SK-N-SH treated with all-trans-retinoic acid at 6 μM for 48 hours (cell line): ENCODE data around the gene OST4.
"Not testable (repeated sequence)": the region's sequence is repeated elsewhere in the genome, so short reads cannot be mapped to it uniquely, and the experiment has no call there.

ENCODE experiments used
- ATAC-seq: fragments of 200-7000 bp; cut with Tn5 transposase; 3 replicates; pipeline ENCODE4 v1.9.1; 2020; ENCODE audit warnings: mild to moderate bottlenecking, moderate library complexity
- BACH2 ChIP-seq: fragments of 250-450 bp; sonication (Bioruptor Pico); IDR thresholded peaks from 2 replicates; pipeline ENCODE4 v1.9.0; 2021; ENCODE audit warnings: mild to moderate bottlenecking, borderline replicate concordance
- CSDC2 ChIP-seq: fragments of 250-450 bp; sonication (Bioruptor Pico); IDR thresholded peaks from 2 replicates; pipeline ENCODE4 v1.5.0; 2020; ENCODE audit warnings: mild to moderate bottlenecking, moderate library complexity
- ESRRG ChIP-seq: fragments of 250-450 bp; sonication (Bioruptor Pico); IDR thresholded peaks from 2 replicates; pipeline ENCODE4 v1.6.1; 2021; ENCODE audit warnings: mild to moderate bottlenecking
- GLIS3 ChIP-seq: fragments of 250-450 bp; sonication (Bioruptor Pico); IDR thresholded peaks from 2 replicates; pipeline ENCODE4 v1.5.0; 2020; ENCODE audit warnings: mild to moderate bottlenecking, moderate library complexity
- ISL1 ChIP-seq: fragments of 250-450 bp; sonication (Bioruptor Pico); IDR thresholded peaks from 2 replicates; pipeline ENCODE4 v2.1.2; 2022; ENCODE audit warnings: mild to moderate bottlenecking, moderate library complexity
- OSR1 ChIP-seq: fragments of 250-450 bp; sonication (Bioruptor Pico); IDR thresholded peaks from 2 replicates; pipeline ENCODE4 v1.8.0; 2022; ENCODE audit warnings: moderate library complexity, mild to moderate bottlenecking, inconsistent platforms
- PPARA ChIP-seq: fragments of 250-450 bp; sonication (Bioruptor Pico); IDR thresholded peaks from 2 replicates; pipeline ENCODE4 v1.5.0; 2020; ENCODE audit warnings: mild to moderate bottlenecking, borderline replicate concordance
- RARB ChIP-seq: fragments of 250-450 bp; sonication (Bioruptor Pico); IDR thresholded peaks from 2 replicates; pipeline ENCODE4 v1.8.0; 2021; ENCODE audit warnings: mild to moderate bottlenecking, moderate library complexity
- SNAI2 ChIP-seq: fragments of 250-450 bp; sonication (Bioruptor Pico); IDR thresholded peaks from 2 replicates; pipeline ENCODE4 v1.5.0; 2020; ENCODE audit warnings: mild to moderate bottlenecking, moderate library complexity
- TCF4 ChIP-seq: fragments of 250-450 bp; sonication (Bioruptor Pico); IDR thresholded peaks from 2 replicates; pipeline ENCODE4 v1.8.0; 2021; ENCODE audit warnings: mild to moderate bottlenecking, moderate library complexity, borderline replicate concordance
- TOX ChIP-seq: fragments of 250-450 bp; sonication (Bioruptor Pico); IDR thresholded peaks from 2 replicates; pipeline ENCODE4 v1.8.0; 2021; ENCODE audit warnings: mild to moderate bottlenecking, moderate library complexity, borderline replicate concordance
- ZC3H10 ChIP-seq: fragments of 250-450 bp; sonication (Bioruptor Pico); IDR thresholded peaks from 2 replicates; pipeline ENCODE4 v1.5.1; 2021; ENCODE audit warnings: mild to moderate bottlenecking, moderate library complexity
- ZFP3 ChIP-seq: fragments of 250-450 bp; sonication (Bioruptor Pico); IDR thresholded peaks from 2 replicates; pipeline ENCODE4 v1.5.0; 2020; ENCODE audit warnings: mild to moderate bottlenecking, moderate library complexity
- ZNF565 ChIP-seq: fragments of 450-650 bp; formaldehyde crosslinking; conservative IDR thresholded peaks from 2 replicates; pipeline ENCODE4 v1.5.0; 2020; ENCODE audit warnings: low read depth, mild to moderate bottlenecking, moderate library complexity
- ZNF70 ChIP-seq: fragments of 450-650 bp; formaldehyde crosslinking; IDR thresholded peaks from 2 replicates; pipeline ENCODE4 v1.5.0; 2020; ENCODE audit warnings: mild to moderate bottlenecking, moderate library complexity
- ZNF8 ChIP-seq: fragments of 450-650 bp; formaldehyde crosslinking; IDR thresholded peaks from 2 replicates; pipeline ENCODE4 v1.5.0; 2020; ENCODE audit warnings: mild to moderate bottlenecking, moderate library complexity
- TF ChIP-seq, protein P1 (sequence below): fragments of 250-450 bp; sonication (Bioruptor Pico); IDR thresholded peaks from 2 replicates; pipeline ENCODE4 v1.5.1; 2020; ENCODE audit warnings: low read depth, mild to moderate bottlenecking, moderate library complexity
- TF ChIP-seq, protein P2 (sequence below): fragments of 250-450 bp; sonication (Bioruptor Pico); IDR thresholded peaks from 2 replicates; pipeline ENCODE4 v1.5.1; 2021; ENCODE audit warnings: mild to moderate bottlenecking, moderate library complexity
- TF ChIP-seq, protein P3 (sequence below): fragments of 250-450 bp; sonication (Bioruptor Pico); IDR thresholded peaks from 2 replicates; pipeline ENCODE4 v1.8.0; 2021; ENCODE audit warnings: low read depth, mild to moderate bottlenecking, moderate library complexity, borderline replicate concordance
- TF ChIP-seq, protein P4 (sequence below): fragments of 250-450 bp; sonication (Bioruptor Pico); IDR thresholded peaks from 2 replicates; pipeline ENCODE4 v1.8.0; 2020; ENCODE audit warnings: mild to moderate bottlenecking, moderate library complexity, borderline replicate concordance
- TF ChIP-seq, protein P5 (sequence below): fragments of 250-450 bp; sonication (Bioruptor Pico); IDR thresholded peaks from 2 replicates; pipeline ENCODE4 v1.5.0; 2020; ENCODE audit warnings: mild to moderate bottlenecking, moderate library complexity

Gene OST4

DNA sequence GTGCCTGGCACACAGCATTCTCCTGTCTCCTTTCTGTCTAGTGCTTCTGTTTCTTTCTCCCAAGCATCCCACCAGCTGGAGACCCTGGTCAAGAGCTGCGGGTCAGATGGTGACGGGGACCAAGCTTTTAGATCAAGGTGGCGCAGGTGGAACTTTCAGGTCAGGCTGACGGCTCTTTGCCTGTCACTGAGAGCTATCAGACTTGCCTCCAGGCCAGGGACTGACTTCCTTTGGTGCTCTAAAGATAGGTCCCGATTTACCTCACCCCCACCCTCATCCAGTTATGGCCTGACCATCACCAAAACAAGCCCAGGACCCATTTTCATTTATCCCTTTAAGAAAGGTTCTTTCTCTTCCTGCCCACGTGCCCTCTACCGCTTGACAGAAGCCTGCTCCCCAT is 5.8 kb upstream of the OST4 start:
- TF ChIP-seq ZC3H10 (CRISPR knock-in tag) = no peak
- TF ChIP-seq TCF4 (CRISPR knock-in tag) = no peak
- no peak for TF ChIP-seq ISL1 (CRISPR knock-in tag)
- TF ChIP-seq GLIS3 (CRISPR knock-in tag) = no peak
- TF ChIP-seq ESRRG = no peak
- no peak for TF ChIP-seq OSR1 (CRISPR knock-in tag)
- TF ChIP-seq ZNF70 (CRISPR knock-in tag) = no peak
- TF ChIP-seq SNAI2 (CRISPR knock-in tag) = no peak
- no peak for TF ChIP-seq CSDC2 (CRISPR knock-in tag)
- no peak for TF ChIP-seq RARB
- TF ChIP-seq ZNF8 (CRISPR knock-in tag) = no peak
- TF ChIP-seq ZNF565 (CRISPR knock-in tag) = no peak
- TF ChIP-seq, protein P1, sequence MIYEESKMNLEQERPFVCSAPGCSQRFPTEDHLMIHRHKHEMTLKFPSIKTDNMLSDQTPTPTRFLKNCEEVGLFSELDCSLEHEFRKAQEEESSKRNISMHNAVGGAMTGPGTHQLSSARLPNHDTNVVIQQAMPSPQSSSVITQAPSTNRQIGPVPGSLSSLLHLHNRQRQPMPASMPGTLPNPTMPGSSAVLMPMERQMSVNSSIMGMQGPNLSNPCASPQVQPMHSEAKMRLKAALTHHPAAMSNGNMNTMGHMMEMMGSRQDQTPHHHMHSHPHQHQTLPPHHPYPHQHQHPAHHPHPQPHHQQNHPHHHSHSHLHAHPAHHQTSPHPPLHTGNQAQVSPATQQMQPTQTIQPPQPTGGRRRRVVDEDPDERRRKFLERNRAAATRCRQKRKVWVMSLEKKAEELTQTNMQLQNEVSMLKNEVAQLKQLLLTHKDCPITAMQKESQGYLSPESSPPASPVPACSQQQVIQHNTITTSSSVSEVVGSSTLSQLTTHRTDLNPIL (CRISPR knock-in tag) = no peak
- no peak for TF ChIP-seq PPARA (CRISPR knock-in tag)
- TF ChIP-seq, protein P2, sequence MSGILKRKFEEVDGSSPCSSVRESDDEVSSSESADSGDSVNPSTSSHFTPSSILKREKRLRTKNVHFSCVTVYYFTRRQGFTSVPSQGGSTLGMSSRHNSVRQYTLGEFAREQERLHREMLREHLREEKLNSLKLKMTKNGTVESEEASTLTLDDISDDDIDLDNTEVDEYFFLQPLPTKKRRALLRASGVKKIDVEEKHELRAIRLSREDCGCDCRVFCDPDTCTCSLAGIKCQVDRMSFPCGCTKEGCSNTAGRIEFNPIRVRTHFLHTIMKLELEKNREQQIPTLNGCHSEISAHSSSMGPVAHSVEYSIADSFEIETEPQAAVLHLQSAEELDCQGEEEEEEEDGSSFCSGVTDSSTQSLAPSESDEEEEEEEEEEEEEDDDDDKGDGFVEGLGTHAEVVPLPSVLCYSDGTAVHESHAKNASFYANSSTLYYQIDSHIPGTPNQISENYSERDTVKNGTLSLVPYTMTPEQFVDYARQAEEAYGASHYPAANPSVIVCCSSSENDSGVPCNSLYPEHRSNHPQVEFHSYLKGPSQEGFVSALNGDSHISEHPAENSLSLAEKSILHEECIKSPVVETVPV = no peak
- no peak for TF ChIP-seq TOX (CRISPR knock-in tag)
- TF ChIP-seq, protein P3, sequence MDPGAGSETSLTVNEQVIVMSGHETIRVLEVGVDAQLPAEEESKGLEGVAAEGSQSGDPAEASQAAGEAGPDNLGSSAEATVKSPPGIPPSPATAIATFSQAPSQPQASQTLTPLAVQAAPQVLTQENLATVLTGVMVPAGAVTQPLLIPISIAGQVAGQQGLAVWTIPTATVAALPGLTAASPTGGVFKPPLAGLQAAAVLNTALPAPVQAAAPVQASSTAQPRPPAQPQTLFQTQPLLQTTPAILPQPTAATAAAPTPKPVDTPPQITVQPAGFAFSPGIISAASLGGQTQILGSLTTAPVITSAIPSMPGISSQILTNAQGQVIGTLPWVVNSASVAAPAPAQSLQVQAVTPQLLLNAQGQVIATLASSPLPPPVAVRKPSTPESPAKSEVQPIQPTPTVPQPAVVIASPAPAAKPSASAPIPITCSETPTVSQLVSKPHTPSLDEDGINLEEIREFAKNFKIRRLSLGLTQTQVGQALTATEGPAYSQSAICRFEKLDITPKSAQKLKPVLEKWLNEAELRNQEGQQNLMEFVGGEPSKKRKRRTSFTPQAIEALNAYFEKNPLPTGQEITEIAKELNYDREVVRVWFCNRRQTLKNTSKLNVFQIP (CRISPR knock-in tag) = no peak
- TF ChIP-seq BACH2 = no peak
- TF ChIP-seq, protein P4, sequence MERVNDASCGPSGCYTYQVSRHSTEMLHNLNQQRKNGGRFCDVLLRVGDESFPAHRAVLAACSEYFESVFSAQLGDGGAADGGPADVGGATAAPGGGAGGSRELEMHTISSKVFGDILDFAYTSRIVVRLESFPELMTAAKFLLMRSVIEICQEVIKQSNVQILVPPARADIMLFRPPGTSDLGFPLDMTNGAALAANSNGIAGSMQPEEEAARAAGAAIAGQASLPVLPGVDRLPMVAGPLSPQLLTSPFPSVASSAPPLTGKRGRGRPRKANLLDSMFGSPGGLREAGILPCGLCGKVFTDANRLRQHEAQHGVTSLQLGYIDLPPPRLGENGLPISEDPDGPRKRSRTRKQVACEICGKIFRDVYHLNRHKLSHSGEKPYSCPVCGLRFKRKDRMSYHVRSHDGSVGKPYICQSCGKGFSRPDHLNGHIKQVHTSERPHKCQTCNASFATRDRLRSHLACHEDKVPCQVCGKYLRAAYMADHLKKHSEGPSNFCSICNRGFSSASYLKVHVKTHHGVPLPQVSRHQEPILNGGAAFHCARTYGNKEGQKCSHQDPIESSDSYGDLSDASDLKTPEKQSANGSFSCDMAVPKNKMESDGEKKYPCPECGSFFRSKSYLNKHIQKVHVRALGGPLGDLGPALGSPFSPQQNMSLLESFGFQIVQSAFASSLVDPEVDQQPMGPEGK (CRISPR knock-in tag) = no peak
- TF ChIP-seq, all 23 proteins: peak for 0
- no peak for ATAC-seq

DNA sequence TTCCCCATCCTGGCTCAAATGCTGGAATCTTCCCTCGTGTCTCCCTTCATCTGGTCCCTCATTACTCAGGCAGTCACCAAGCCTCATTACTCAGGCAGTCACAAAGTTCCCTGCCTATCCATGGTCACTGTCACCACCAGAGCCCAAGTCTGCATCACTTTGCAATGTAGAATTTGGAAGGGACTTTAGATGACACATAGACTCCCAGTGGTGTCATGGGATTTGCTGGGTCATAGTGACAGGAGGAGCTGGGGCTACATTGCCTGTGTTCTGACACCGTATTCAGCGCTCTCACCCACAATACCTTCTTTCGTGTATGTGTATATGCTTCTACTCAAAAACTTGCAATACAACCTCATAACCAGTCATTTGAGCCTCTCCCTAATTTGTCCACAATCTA is 4.9 kb upstream of the OST4 start:
- no peak for ATAC-seq
- TF ChIP-seq ZFP3 (CRISPR knock-in tag) (no peak), ISL1 (CRISPR knock-in tag) (no peak), ZNF565 (CRISPR knock-in tag) (no peak), OSR1 (CRISPR knock-in tag) (no peak), CSDC2 (CRISPR knock-in tag) (no peak), TOX (CRISPR knock-in tag) (no peak), PPARA (CRISPR knock-in tag) (no peak)
- TF ChIP-seq, protein P5, sequence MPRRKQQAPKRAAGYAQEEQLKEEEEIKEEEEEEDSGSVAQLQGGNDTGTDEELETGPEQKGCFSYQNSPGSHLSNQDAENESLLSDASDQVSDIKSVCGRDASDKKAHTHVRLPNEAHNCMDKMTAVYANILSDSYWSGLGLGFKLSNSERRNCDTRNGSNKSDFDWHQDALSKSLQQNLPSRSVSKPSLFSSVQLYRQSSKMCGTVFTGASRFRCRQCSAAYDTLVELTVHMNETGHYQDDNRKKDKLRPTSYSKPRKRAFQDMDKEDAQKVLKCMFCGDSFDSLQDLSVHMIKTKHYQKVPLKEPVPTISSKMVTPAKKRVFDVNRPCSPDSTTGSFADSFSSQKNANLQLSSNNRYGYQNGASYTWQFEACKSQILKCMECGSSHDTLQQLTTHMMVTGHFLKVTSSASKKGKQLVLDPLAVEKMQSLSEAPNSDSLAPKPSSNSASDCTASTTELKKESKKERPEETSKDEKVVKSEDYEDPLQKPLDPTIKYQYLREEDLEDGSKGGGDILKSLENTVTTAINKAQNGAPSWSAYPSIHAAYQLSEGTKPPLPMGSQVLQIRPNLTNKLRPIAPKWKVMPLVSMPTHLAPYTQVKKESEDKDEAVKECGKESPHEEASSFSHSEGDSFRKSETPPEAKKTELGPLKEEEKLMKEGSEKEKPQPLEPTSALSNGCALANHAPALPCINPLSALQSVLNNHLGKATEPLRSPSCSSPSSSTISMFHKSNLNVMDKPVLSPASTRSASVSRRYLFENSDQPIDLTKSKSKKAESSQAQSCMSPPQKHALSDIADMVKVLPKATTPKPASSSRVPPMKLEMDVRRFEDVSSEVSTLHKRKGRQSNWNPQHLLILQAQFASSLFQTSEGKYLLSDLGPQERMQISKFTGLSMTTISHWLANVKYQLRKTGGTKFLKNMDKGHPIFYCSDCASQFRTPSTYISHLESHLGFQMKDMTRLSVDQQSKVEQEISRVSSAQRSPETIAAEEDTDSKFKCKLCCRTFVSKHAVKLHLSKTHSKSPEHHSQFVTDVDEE (CRISPR knock-in tag) = no peak
- TF ChIP-seq, protein P1 (CRISPR knock-in tag) = no peak

DNA sequence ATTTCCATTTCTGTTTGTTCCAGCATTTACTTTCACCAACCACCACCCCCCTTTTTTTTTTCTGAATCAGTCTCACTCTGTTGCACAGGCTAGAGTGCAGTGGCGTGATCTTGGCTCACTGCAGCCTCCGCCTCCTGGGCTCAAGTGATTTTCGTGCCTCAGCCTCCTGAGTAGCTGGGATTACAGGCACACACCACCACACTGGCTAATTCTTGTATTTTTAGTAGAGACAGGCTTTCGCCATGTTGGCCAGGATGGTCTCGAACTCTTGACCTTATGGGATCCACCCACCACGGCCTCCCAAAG is 4.1 kb upstream of the OST4 start:
- not testable (repeated sequence) for ATAC-seq
